Central memory CD8-positive, alpha-beta T cell (primary cell): ENCODE measurements around the gene ASCC3.
"Not testable (repeated sequence)": the region's sequence is repeated elsewhere in the genome, so short reads cannot be mapped to it uniquely, and the experiment has no call there.

Source experiments
- ATAC-seq: fragments of 150-1000 bp; cut with Tn5 transposase; replicated peaks from 2 replicates; pipeline ENCODE4 v1.10.0; 2022; ENCODE audit warnings: mild to moderate bottlenecking, moderate FRiP score, moderate number of reproducible peaks; ENCODE audit not compliant: poor library complexity, severe bottlenecking; ENCODE audit errors: extremely low read depth
- DNase-seq, 2 donors: peaks; one replicate each; pipeline ENCODE4 v3.0.0; 2021; ENCODE audit warnings: low spot score in 2 of 2
- H3K27ac Mint-ChIP-seq: one replicate; pipeline ENCODE4 v1.8.0; 2022; ENCODE audit warnings: low read depth, mild to moderate bottlenecking, moderate library complexity, mixed read lengths
- H3K27me3 Mint-ChIP-seq: one replicate; pipeline ENCODE4 v1.8.0; 2022; ENCODE audit warnings: mixed read lengths
- H3K36me3 Mint-ChIP-seq: one replicate; pipeline ENCODE4 v1.8.0; 2022; ENCODE audit warnings: mild to moderate bottlenecking, moderate library complexity, mixed read lengths; ENCODE audit not compliant: insufficient read depth
- H3K4me1 Mint-ChIP-seq: one replicate; pipeline ENCODE4 v1.8.0; 2022; ENCODE audit warnings: mixed read lengths
- H3K4me3 Mint-ChIP-seq: one replicate; pipeline ENCODE4 v1.8.0; 2022; ENCODE audit warnings: mild to moderate bottlenecking, moderate library complexity, mixed read lengths
- H3K9me3 Mint-ChIP-seq: one replicate; pipeline ENCODE4 v1.8.0; 2022; ENCODE audit warnings: mixed read lengths

Gene ASCC3

GRCh38 chr6:100833972-100834574 lies 47.1 kb downstream of the ASCC3 start:
- H3K36me3 Mint-ChIP-seq = peaks cover 3% of the 10 kb centered on the region
- peak overlapping the region; percentile 50 for H3K27ac Mint-ChIP-seq
- ATAC-seq (no peak), DNase-seq (no peak)
- H3K9me3 Mint-ChIP-seq = no peaks in the 10 kb centered on the region
- H3K4me3 Mint-ChIP-seq = no peak overlapping the region
- no peaks in the 10 kb centered on the region for H3K27me3 Mint-ChIP-seq
- H3K4me1 Mint-ChIP-seq = peaks cover 39% of the 10 kb centered on the region

DNA sequence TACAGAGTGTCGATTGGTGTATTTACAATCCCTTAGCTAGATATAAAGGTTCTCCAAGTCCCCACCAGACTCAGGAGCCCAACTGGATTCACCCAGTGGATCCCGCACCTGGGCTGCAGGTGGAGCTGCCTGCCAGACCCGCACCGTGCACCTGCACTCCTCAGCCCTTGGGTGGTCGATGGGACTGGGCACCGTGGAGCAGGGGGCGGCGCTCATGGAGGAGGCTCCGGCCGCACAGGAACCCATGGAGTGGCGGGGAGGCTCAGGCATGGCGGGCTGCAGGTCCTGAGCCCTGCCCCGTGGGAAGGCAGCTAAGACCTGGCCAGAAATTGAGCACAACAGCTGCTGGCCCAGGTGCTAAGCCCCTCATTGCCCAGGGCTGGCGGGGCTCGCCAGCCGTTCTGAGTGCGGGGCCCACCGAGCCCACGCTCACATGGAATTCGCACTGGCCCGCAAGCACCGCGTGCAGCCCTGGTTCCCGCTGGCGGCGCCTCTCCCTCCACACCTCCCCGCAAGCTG lies 52.0 kb downstream of the ASCC3 start:
- not testable (repeated sequence) for H3K4me3 Mint-ChIP-seq, ATAC-seq, H3K27ac Mint-ChIP-seq, DNase-seq, H3K4me1 Mint-ChIP-seq, H3K9me3 Mint-ChIP-seq, H3K36me3 Mint-ChIP-seq, H3K27me3 Mint-ChIP-seq

DNA sequence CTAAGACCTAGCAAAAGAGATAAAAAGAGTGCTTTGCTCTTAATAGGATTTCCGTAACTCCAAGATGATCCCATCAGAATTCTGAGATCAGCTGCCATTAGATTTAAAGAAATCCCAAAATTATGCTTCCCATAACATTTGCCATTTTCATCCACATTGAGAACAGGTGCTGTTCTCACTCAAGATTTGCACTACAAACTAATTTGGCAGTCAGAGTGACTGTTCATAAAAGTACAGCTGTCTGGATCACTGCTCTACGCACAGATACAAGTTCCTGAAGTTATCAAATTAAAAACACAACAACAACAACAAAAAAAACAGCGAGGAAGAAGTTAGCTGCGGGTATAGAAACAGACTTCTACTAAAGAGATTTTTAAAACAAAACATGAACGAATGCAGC lies 58.1 kb downstream of the ASCC3 start:
- H3K4me3 Mint-ChIP-seq = no peak overlapping the region
- H3K27me3 Mint-ChIP-seq = no peaks in the 10 kb centered on the region
- no peak for ATAC-seq
- no peak overlapping the region for H3K27ac Mint-ChIP-seq
- peaks cover 15% of the 10 kb centered on the region for H3K4me1 Mint-ChIP-seq
- H3K36me3 Mint-ChIP-seq = peaks cover 2% of the 10 kb centered on the region
- H3K9me3 Mint-ChIP-seq = no peaks in the 10 kb centered on the region
- DNase-seq = no peak

DNA sequence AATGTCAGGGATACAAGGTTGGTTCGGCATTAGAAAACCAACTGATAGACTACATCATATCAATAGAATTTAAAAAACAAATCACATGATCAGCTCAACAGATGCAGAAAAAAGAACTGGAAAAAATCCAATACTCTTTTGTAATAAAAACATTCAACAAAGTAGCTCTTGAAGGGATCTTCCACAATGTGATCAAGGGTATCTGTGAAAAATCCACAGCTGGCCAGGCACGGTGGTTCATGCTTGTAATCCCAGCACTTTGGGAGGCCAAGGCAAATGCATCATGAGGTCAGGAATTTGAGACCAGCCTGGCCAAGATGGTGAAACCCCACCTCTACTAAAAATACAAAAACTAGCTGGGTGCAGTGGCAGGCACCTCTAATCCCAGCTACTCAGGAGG lies 63.1 kb downstream of the ASCC3 start:
- DNase-seq = no peak
- H3K36me3 Mint-ChIP-seq = peaks cover 2% of the 10 kb centered on the region
- ATAC-seq = no peak
- no peaks in the 10 kb centered on the region for H3K27me3 Mint-ChIP-seq
- no peak overlapping the region for H3K27ac Mint-ChIP-seq
- no peak overlapping the region for H3K4me3 Mint-ChIP-seq
- H3K9me3 Mint-ChIP-seq = no peaks in the 10 kb centered on the region
- peaks cover 43% of the 10 kb centered on the region for H3K4me1 Mint-ChIP-seq

- no peak for ATAC-seq
- no peak for DNase-seq
- Mint-ChIP-seq H3K9me3 (no peaks in the 10 kb centered on the region), H3K4me1 (peaks cover 32% of the 10 kb centered on the region), H3K27me3 (no peaks in the 10 kb centered on the region), H3K27ac (no peak overlapping the region), H3K4me3 (no peak overlapping the region), H3K36me3 (peaks cover 1% of the 10 kb centered on the region)
Observed at GRCh38 chr6:100810015-100810414, 71.1 kb downstream of the ASCC3 start.

DNA sequence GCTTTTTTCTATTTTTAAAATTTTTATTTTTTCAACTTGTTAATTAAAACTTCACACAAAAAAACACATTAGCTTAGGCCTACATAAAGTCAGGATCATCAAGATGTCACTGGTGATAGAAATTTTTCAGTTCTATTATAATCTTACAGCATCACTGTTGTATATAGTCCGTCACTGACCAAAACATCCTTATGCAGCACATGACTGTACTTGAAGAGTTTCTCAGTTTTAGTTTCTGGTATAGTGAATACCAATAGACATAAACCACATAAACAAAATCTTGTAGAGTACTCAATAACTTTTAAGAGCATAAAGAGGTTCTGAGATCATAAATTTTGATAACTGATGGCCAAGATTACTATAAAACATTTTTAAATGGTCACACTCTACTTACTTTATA lies 71.8 kb downstream of the ASCC3 start:
- Mint-ChIP-seq H3K4me3 (no peak overlapping the region), H3K9me3 (no peaks in the 10 kb centered on the region), H3K36me3 (peaks cover 2% of the 10 kb centered on the region), H3K27me3 (no peaks in the 10 kb centered on the region), H3K27ac (no peak overlapping the region), H3K4me1 (peaks cover 28% of the 10 kb centered on the region)
- no peak for DNase-seq
- no peak for ATAC-seq

GRCh38 chr6:100808638-100809275 lies 72.4 kb downstream of the ASCC3 start:
- H3K4me1 Mint-ChIP-seq = peaks cover 22% of the 10 kb centered on the region
- no peaks in the 10 kb centered on the region for H3K9me3 Mint-ChIP-seq

DNA sequence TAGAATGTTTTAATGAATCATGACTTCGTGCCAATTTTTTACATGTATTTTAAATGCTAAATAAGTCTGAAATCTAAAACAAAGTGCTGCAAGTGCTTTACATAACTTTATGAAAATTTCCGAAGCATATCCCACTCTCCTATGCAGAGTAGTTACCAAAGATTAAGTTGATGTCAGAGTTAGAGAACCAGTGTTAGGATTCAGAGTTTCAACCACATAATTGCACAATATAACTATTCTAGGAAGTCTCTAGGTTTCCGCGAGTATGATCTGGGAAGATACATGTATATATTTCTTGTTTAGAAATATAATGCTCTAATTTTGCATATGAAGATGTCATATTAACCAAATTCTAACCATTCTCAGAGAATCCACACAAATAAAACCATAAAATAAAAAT lies 74.8 kb downstream of the ASCC3 start:
- DNase-seq = no peak
- Mint-ChIP-seq H3K27me3 (no peaks in the 10 kb centered on the region), H3K36me3 (peaks cover 5% of the 10 kb centered on the region), H3K9me3 (no peaks in the 10 kb centered on the region), H3K27ac (no peak overlapping the region), H3K4me3 (no peak overlapping the region), H3K4me1 (peaks cover 17% of the 10 kb centered on the region)
- ATAC-seq = no peak

More at GRCh38 chr6:100808638-100809275, 72.4 kb downstream of the ASCC3 start:
- H3K36me3 Mint-ChIP-seq = peaks cover 2% of the 10 kb centered on the region
- ATAC-seq (no peak), DNase-seq (no peak)
- no peaks in the 10 kb centered on the region for H3K27me3 Mint-ChIP-seq
- no peak overlapping the region for H3K4me3 Mint-ChIP-seq
- H3K27ac Mint-ChIP-seq = no peak overlapping the region

- Mint-ChIP-seq H3K4me1 (peaks cover 11% of the 10 kb centered on the region), H3K27me3 (no peaks in the 10 kb centered on the region), H3K27ac (no peak overlapping the region), H3K36me3 (peaks cover 9% of the 10 kb centered on the region), H3K4me3 (no peak overlapping the region), H3K9me3 (no peaks in the 10 kb centered on the region)
- DNase-seq (no peak), ATAC-seq (no peak)
Observed at GRCh38 chr6:100803264-100804045, 77.7 kb downstream of the ASCC3 start.

- H3K9me3 Mint-ChIP-seq = no peaks in the 10 kb centered on the region
- H3K27me3 Mint-ChIP-seq = no peaks in the 10 kb centered on the region
- DNase-seq (no peak), ATAC-seq (no peak)
- H3K4me1 Mint-ChIP-seq = peaks cover 11% of the 10 kb centered on the region
- H3K36me3 Mint-ChIP-seq = peaks cover 12% of the 10 kb centered on the region
- no peak overlapping the region for H3K4me3 Mint-ChIP-seq
- H3K27ac Mint-ChIP-seq = no peak overlapping the region
Observed at GRCh38 chr6:100801036-100801435, 80.1 kb downstream of the ASCC3 start.

- DNase-seq = no peak
- no peak for ATAC-seq
- no peaks in the 10 kb centered on the region for H3K9me3 Mint-ChIP-seq
- no peaks in the 10 kb centered on the region for H3K4me1 Mint-ChIP-seq
- H3K36me3 Mint-ChIP-seq = peaks cover 10% of the 10 kb centered on the region
- H3K27me3 Mint-ChIP-seq = no peaks in the 10 kb centered on the region
- H3K27ac Mint-ChIP-seq = no peak overlapping the region
- no peak overlapping the region for H3K4me3 Mint-ChIP-seq
Observed at GRCh38 chr6:100796049-100796823, 84.9 kb downstream of the ASCC3 start.

GRCh38 chr6:100790084-100790483 lies 91.0 kb downstream of the ASCC3 start:
- Mint-ChIP-seq H3K9me3 (no peaks in the 10 kb centered on the region), H3K4me1 (no peaks in the 10 kb centered on the region), H3K27ac (no peak overlapping the region), H3K27me3 (no peaks in the 10 kb centered on the region), H3K36me3 (peaks cover 3% of the 10 kb centered on the region), H3K4me3 (no peak overlapping the region)
- DNase-seq (no peak), ATAC-seq (no peak)
